Measurements from ENCODE around the gene EYS. TPM values are rescaled to one million over a fixed set of nuclear protein-coding genes. Genes with fewer than 3 reads are reported as not detected.
"Not testable (repeated sequence)": the region's sequence is repeated elsewhere in the genome, so short reads cannot be mapped to it uniquely, and the experiment has no call there.

Gene EYS
- total RNA-seq, 1 experiment from 2014 or later, result not detected

DNA sequence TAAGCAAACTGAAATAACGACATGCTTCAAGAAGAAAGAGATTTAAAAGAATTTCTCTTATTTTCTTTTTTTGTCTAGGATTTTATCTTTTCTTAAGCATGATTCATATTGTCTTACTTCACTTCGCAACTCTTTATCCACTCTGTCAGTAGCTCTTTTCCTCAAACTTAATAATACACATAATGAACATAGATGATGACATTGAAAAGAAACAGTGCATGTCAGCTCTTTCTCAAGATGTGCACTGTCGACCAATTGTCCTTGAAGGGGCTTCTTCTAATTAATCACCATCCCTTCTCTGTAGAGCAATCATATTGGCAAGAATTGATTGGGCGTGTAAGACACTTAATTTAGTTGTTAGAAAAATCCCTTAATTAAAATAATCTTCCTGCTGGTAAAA lies 356.5 kb downstream of the EYS start:
- no peaks in the 10 kb centered on the region for H3K4me1 Mint-ChIP-seq
- DNase-seq, result no peak
- no peaks in the 10 kb centered on the region for H3K9me3 Mint-ChIP-seq
- TF ChIP-seq, protein P1, sequence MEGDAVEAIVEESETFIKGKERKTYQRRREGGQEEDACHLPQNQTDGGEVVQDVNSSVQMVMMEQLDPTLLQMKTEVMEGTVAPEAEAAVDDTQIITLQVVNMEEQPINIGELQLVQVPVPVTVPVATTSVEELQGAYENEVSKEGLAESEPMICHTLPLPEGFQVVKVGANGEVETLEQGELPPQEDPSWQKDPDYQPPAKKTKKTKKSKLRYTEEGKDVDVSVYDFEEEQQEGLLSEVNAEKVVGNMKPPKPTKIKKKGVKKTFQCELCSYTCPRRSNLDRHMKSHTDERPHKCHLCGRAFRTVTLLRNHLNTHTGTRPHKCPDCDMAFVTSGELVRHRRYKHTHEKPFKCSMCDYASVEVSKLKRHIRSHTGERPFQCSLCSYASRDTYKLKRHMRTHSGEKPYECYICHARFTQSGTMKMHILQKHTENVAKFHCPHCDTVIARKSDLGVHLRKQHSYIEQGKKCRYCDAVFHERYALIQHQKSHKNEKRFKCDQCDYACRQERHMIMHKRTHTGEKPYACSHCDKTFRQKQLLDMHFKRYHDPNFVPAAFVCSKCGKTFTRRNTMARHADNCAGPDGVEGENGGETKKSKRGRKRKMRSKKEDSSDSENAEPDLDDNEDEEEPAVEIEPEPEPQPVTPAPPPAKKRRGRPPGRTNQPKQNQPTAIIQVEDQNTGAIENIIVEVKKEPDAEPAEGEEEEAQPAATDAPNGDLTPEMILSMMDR (conservative IDR thresholded peaks at IDR 0.05), result no peak
- no peak overlapping the region for H3K4me3 Mint-ChIP-seq
- no peak overlapping the region for H2BK120ac ChIP-seq (ENCODE audit: low read depth, low read length, poor library complexity, severe bottlenecking)
- H2AFZ ChIP-seq (ENCODE audit: low read length), result no peak overlapping the region
- H3K27me3 Mint-ChIP-seq (ENCODE audit: low read depth), result no peaks in the 10 kb centered on the region
- H2AK5ac ChIP-seq (ENCODE audit: insufficient read length, low read length), result no peak overlapping the region
- no peak overlapping the region for H3K4ac ChIP-seq (ENCODE audit: low read depth, low read length)
- no peaks in the 10 kb centered on the region for H3K27me3 ChIP-seq (ENCODE audit: insufficient read depth, low read length)
- H2BK15ac ChIP-seq (ENCODE audit: low read depth, low read length), result no peak overlapping the region
- H3K4me2 ChIP-seq (ENCODE audit: insufficient read depth, insufficient read length, low read length), result no peak overlapping the region
- H3K56ac ChIP-seq (ENCODE audit: insufficient read length, low read depth, low read length), result no peak overlapping the region
- H3K9me3 ChIP-seq (ENCODE audit: control insufficient read depth, low read depth, low read length), result no peaks in the 10 kb centered on the region
- no peak overlapping the region for H3K27ac ChIP-seq (ENCODE audit: insufficient read length, low read depth, low read length)
- WGBS (ENCODE audit: extremely low coverage, insufficient read length, low lambda C conversion rate), result no CpG with 5 or more reads among the region's 4 CpGs
- H3K18ac ChIP-seq (ENCODE audit: insufficient read length, low read depth, low read length), result no peak overlapping the region
- no peak overlapping the region for H4K8ac ChIP-seq (replicated peaks; ENCODE audit: insufficient read length, low read depth, low read length)
- H3K79me2 ChIP-seq (ENCODE audit: insufficient read depth, low read length), result no peaks in the 10 kb centered on the region
- H3K4me1 ChIP-seq (ENCODE audit: insufficient read depth, low read length), result no peaks in the 10 kb centered on the region
- H3K14ac ChIP-seq (ENCODE audit: insufficient read depth, low read length), result no peak overlapping the region
- no peak overlapping the region for H2BK12ac ChIP-seq (ENCODE audit: insufficient read length, low read depth, low read length)
- H3K79me1 ChIP-seq (ENCODE audit: insufficient read depth, low read depth, low read length, poor library complexity, severe bottlenecking), result no peaks in the 10 kb centered on the region
- no peak overlapping the region for H4K5ac ChIP-seq (ENCODE audit: insufficient read length, low read depth, low read length)
- no peak overlapping the region for H3T11ph ChIP-seq (ENCODE audit: low read length)
- H4K91ac ChIP-seq (ENCODE audit: insufficient read length, low read depth, low read length), result no peak overlapping the region
- no peak overlapping the region for H3K9ac ChIP-seq (ENCODE audit: extremely low read depth, insufficient read length, low read length)
- no peak overlapping the region for H2BK20ac ChIP-seq (ENCODE audit: low read depth, low read length, poor library complexity, severe bottlenecking)
- H2BK5ac ChIP-seq (ENCODE audit: insufficient read length, low read length), result no peak overlapping the region
- no peak overlapping the region for H3K23ac ChIP-seq (ENCODE audit: insufficient read length, low read depth, low read length)
- H4K20me1 ChIP-seq (ENCODE audit: control insufficient read depth, insufficient read depth, insufficient read length), result no peaks in the 10 kb centered on the region
- no peak overlapping the region for H3K27ac Mint-ChIP-seq
- no peaks in the 10 kb centered on the region for H3K36me3 Mint-ChIP-seq (ENCODE audit: insufficient read depth in 1 of 3, low read depth in 3 of 3)
- no peaks in the 10 kb centered on the region for H3K23me2 ChIP-seq (ENCODE audit: insufficient read length, low read depth, low read length, poor library complexity, severe bottlenecking)

DNA sequence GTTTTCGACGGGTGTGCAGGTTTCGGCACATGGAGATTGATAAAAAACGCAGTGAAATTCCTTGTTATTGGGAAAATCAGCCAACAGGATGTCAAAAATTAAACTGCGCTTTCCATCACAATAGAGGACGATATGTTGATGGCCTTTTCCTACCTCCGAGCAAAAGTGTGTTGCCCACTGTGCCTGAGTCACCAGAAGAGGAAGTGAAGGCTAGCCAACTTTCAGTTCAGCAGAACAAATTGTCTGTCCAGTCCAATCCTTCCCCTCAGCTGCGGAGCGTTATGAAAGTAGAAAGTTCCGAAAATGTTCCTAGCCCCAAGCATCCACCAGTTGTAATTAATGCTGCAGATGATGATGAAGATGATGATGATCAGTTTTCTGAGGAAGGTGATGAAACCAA lies 404.4 kb downstream of the EYS start:
- H3K23ac ChIP-seq (ENCODE audit: insufficient read length, low read depth, low read length); H3K36me3 Mint-ChIP-seq (ENCODE audit: insufficient read depth in 1 of 3, low read depth in 3 of 3); H4K8ac ChIP-seq (replicated peaks; ENCODE audit: insufficient read length, low read depth, low read length); H3K9me3 ChIP-seq (ENCODE audit: control insufficient read depth, low read depth, low read length); H2BK12ac ChIP-seq (ENCODE audit: insufficient read length, low read depth, low read length); H4K91ac ChIP-seq (ENCODE audit: insufficient read length, low read depth, low read length); H3K4me1 Mint-ChIP-seq; H3K4me1 ChIP-seq (ENCODE audit: insufficient read depth, low read length); H3K79me2 ChIP-seq (ENCODE audit: insufficient read depth, low read length); H2BK15ac ChIP-seq (ENCODE audit: low read depth, low read length); H3K4ac ChIP-seq (ENCODE audit: low read depth, low read length); H3K27me3 ChIP-seq (ENCODE audit: insufficient read depth, low read length); H3K18ac ChIP-seq (ENCODE audit: insufficient read length, low read depth, low read length); H2BK20ac ChIP-seq (ENCODE audit: low read depth, low read length, poor library complexity, severe bottlenecking); H2BK120ac ChIP-seq (ENCODE audit: low read depth, low read length, poor library complexity, severe bottlenecking); DNase-seq; H3K4me3 Mint-ChIP-seq; H2BK5ac ChIP-seq (ENCODE audit: insufficient read length, low read length); H2AFZ ChIP-seq (ENCODE audit: low read length); H3K23me2 ChIP-seq (ENCODE audit: insufficient read length, low read depth, low read length, poor library complexity, severe bottlenecking); H3K9ac ChIP-seq (ENCODE audit: extremely low read depth, insufficient read length, low read length); H3K14ac ChIP-seq (ENCODE audit: insufficient read depth, low read length); H3K56ac ChIP-seq (ENCODE audit: insufficient read length, low read depth, low read length); H3K27ac Mint-ChIP-seq; H3K27me3 Mint-ChIP-seq (ENCODE audit: low read depth); H3K9me3 Mint-ChIP-seq; H2AK5ac ChIP-seq (ENCODE audit: insufficient read length, low read length); H4K5ac ChIP-seq (ENCODE audit: insufficient read length, low read depth, low read length); H3K4me2 ChIP-seq (ENCODE audit: insufficient read depth, insufficient read length, low read length); H4K20me1 ChIP-seq (ENCODE audit: control insufficient read depth, insufficient read depth, insufficient read length); H3K79me1 ChIP-seq (ENCODE audit: insufficient read depth, low read depth, low read length, poor library complexity, severe bottlenecking); H3T11ph ChIP-seq (ENCODE audit: low read length); H3K27ac ChIP-seq (ENCODE audit: insufficient read length, low read depth, low read length): not testable (repeated sequence)
- no CpG with 5 or more reads among the region's 10 CpGs for WGBS (ENCODE audit: extremely low coverage, insufficient read length, low lambda C conversion rate)
